GM12864 (cell line): ENCODE data around the gene SCEL.

Source experiments
- DNase-seq: peaks from one replicate; pipeline ENCODE4 v3.0.0-alpha.2; 2011; ENCODE audit warnings: low read depth
- H3K4me3 ChIP-seq: 2 replicates; pipeline ENCODE4 v1.5.1; 2011; ENCODE audit warnings: mild to moderate bottlenecking, low read depth, low read length, control low read depth
- CTCF ChIP-seq: IDR thresholded peaks from 2 replicates; pipeline ENCODE4 v1.5.1; 2011; ENCODE audit warnings: low read depth, mild to moderate bottlenecking, moderate library complexity, low read length, control low read depth, inconsistent platforms; ENCODE audit errors: missing control alignments

The SCEL gene

GRCh38 chr13:77583581-77583980 is 48.1 kb downstream of the SCEL start:
- TF ChIP-seq CTCF, result no peak
- no peak for DNase-seq
- H3K4me3 ChIP-seq, result no peak overlapping the region

DNA sequence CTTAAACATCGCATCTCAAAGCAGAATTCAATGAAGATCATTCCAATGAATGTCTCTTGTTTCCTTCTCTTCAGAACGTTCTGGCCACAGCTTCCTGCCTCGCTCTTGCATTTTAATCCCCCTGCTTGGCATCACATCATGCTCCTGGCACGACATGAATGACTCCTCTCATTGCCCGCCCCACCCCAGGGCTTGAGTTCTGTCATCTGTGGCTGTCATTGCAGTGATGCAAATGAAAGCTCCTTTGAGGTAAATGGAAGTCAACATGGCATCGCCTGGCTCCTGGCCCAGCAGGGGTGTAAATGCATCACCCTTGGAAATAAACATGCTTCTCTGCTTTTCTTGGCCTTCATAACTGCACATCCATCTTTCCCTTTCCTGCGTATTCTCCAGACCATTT is 48.6 kb downstream of the SCEL start:
- DNase-seq, result no peak
- TF ChIP-seq CTCF, result no peak
- H3K4me3 ChIP-seq, result no peak overlapping the region

DNA sequence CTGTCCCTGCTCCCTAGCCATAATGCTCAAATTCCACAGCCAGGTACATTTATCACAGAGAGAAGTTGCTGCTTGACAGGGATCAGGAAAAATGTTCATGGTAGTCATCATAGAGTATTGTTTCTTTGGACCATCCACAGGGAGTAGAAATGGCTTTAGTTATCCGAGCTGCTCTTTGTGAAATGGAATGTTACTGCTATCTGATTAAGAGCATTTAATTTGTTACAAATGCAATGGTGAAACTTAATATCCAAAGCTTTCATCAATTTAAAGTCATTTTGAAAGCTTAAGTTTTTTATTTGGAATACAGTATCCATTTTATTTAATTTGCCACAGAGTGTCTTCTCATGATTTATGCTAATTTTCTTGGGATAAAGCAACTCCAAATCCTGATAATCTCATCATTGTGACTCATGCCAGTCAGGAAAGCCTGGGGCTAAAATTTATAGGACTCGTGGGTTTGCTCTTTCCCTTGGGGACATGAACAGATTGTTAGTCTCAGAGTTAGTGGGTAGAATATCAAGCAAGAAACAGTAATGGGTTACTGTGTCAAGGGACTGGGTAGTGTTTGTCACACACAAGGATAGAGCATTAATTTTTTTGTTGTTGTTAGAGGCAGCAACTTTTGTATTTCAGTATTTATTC is 59.8 kb downstream of the SCEL start:
- DNase-seq, result no peak
- no peak overlapping the region for H3K4me3 ChIP-seq
- TF ChIP-seq CTCF, result no peak

- no peak overlapping the region for H3K4me3 ChIP-seq
- no peak for DNase-seq
- no peak for TF ChIP-seq CTCF
Observed at GRCh38 chr13:77596777-77597176, 61.3 kb downstream of the SCEL start.

DNA sequence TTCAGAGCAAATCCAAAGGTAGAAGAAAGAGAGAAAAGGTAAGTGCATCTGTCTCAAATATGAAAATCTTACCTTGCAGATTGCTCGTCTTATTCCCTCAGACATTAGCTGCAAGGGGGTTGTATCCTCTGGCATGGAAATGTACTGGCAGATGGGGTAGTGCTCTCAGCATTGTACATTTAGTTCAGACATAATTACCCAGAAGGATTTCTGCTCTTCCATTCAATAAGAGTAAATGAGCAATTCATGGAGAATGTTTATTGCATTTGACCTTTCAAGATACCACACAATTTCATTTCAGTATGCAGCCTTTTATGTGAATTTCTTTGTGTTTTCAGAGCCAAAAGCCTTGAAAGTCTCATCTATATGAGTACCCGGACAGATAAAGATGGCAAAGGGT is 63.8 kb downstream of the SCEL start:
- no peak overlapping the region for H3K4me3 ChIP-seq
- no peak for TF ChIP-seq CTCF
- no peak for DNase-seq

DNA sequence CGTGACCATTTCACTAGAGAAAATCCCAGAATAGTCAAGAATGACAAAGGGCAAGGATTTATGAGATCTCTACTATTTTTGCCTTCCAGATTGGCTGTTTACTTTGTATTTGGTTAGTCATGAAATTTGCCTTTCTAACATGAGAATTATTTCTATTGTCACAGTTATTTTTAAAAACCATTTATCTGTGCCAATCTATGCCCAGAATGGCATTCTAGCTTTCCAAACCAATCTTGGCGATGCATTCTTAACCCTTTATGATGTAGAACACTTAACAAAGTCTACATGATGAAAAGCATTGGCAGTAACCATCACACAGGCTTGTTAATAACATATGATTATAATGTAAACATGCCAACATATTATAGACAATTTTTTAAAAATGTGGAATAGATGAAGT is 65.2 kb downstream of the SCEL start:
- no peak for TF ChIP-seq CTCF
- DNase-seq, result no peak
- no peak overlapping the region for H3K4me3 ChIP-seq

DNA sequence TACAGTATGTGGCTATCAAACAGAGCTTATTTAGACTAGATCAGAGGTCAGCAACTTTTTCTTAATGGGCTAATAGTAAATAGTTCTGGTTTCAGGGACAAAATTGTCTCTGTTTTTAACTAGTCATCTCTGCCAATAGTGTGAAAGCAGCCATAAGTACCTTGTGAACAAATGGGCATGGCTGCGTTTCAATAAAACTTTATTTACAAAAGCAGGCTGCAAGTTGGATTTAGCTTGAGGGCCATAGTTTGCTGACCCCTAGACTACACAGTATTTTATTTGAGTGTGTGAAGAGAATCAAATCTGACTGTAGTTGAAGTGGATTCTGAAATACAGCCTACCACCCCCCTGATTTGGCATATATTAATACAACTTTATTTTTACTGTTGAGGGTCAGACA is 75.6 kb downstream of the SCEL start:
- TF ChIP-seq CTCF, result no peak
- no peak for DNase-seq
- no peak overlapping the region for H3K4me3 ChIP-seq
